ENCODE measurements around the gene RAB13. TPM values are rescaled to one million over a fixed set of nuclear protein-coding genes. Genes with fewer than 3 reads are reported as not detected.

The RAB13 gene
- total RNA-seq, 1 experiment from 2014 or later, result 18.5 TPM

DNA sequence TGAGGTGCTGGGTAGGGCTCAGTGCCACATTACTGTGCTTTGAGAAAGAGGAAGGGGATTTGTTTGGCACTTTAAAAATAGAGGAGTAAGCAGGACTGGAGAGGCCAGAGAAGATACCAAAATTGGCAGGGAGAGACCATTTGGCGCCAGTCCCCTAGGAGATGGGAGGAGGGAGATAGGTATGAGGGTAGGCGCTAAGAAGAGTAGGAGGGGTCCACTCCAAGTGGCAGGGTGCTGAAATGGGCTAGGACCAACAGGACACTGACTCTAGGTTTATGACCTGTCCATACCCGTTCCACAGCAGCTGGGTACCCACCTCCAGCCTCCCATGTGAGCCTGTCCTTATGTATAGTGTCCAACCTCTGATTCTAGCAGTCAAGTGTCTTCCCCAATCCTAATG is 26.7 kb downstream of the RAB13 start:
- no peak for DNase-seq (ENCODE audit: low spot score)
- in situ Hi-C loops (cut with HindIII; ENCODE audit: low sequenced_read_pairs), result no loop called here

- in situ Hi-C loops (cut with HindIII; ENCODE audit: low sequenced_read_pairs), result no loop called here
- DNase-seq (ENCODE audit: low spot score), result no peak
Observed at GRCh38 chr1:153958961-153959260, 27.2 kb downstream of the RAB13 start.

GRCh38 chr1:153958111-153958960 is 27.8 kb downstream of the RAB13 start, which contains the start of gene CRTC2:
CRTC2 (minus strand) TSS chr1:153958612; CDS start chr1:153958497, 115 bp downstream.
- DNase-seq (ENCODE audit: low spot score), result peak; percentile 99
- in situ Hi-C loops (cut with HindIII; ENCODE audit: low sequenced_read_pairs), result no loop called here

- DNase-seq (ENCODE audit: low spot score), result no peak
- in situ Hi-C loops (cut with HindIII; ENCODE audit: low sequenced_read_pairs), result no loop called here
Observed at GRCh38 chr1:153957744-153958110, 28.4 kb downstream of the RAB13 start.

DNA sequence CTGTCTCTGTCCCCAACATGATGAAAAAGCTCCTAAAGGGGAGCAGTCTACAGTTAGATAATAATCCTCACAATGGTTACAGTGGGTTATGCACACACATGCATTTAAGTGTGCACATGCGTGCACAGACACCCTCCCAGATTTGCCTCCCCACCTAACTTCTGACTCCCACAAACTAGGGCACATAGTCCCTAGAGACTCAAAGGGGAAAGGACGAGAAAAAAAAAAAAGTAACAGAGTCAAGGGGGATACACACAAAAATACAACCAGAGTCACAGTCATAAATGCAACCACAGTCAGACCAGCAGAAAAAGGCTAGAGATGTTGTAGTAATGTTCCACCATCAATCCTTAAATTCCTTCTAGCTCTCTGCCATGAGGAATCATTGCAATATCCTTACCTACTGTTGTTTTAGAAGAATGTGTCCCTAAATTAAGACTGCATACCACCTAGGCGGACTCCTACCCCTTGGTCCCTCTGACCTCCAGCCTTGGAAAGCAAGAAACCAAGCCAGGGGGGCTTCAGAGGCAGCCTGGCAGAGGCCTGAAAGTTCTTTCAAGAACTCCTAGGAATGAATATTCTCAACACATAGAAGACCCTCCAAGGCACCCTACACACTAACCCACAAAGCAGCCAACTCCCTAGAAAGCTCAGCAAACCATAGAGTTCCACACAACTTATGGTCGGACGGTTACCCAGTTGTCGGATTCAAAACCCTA is 29.0 kb downstream of the RAB13 start:
- DNase-seq (ENCODE audit: low spot score), result no peak
- in situ Hi-C loops (cut with HindIII; ENCODE audit: low sequenced_read_pairs), result no loop called here

GRCh38 chr1:153954826-153955225 is 31.3 kb downstream of the RAB13 start:
- DNase-seq (ENCODE audit: low spot score), result no peak
- in situ Hi-C loops (cut with HindIII; ENCODE audit: low sequenced_read_pairs), result no loop called here

- in situ Hi-C loops (cut with HindIII; ENCODE audit: low sequenced_read_pairs), result no loop called here
- DNase-seq (ENCODE audit: low spot score), result no peak
Observed at GRCh38 chr1:153953859-153954365, 32.2 kb downstream of the RAB13 start.

GRCh38 chr1:153951801-153952200 is 34.3 kb downstream of the RAB13 start:
- in situ Hi-C loops (cut with HindIII; ENCODE audit: low sequenced_read_pairs), result no loop called here
- no peak for DNase-seq (ENCODE audit: low spot score)

- no peak for DNase-seq (ENCODE audit: low spot score)
- in situ Hi-C loops (cut with HindIII; ENCODE audit: low sequenced_read_pairs), result no loop called here
Observed at GRCh38 chr1:153951183-153951582, 35.0 kb downstream of the RAB13 start.

DNA sequence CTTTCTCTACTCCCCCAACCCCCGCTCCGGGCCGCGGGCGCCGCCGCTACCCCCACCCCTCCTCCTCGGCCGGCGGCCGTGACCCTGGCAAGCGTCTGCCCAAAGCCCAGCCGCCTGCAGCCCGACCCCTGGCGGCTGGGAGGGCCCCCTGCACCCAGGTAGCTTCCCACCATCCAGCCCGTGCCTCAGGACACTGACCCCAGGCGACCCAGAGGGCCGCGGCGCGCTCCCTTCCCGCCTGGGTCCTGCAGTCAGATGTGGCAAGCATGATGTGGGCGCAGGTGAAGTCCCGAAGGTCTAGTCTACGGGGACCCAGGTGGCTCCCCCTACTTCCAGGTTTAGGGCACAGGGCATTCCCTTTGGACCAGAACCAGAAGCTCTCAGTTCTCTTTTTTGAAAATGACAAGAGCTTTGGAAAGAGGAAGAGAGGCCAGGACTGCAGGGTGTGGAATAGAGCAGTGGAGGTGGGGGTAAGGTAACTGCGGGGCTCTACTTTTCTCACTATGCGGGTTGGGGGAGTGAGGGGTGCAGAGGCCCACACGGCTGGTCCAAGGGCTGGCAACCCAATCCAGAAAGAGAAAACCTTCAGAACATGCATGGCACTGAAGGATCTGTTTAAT is 39.4 kb downstream of the RAB13 start, which contains the start of gene DENND4B:
DENND4B (minus strand) TSS at position 97 of the 620 bp plus-strand sequence. CDS start 2,344 bp downstream, outside the sequence.
- DNase-seq (ENCODE audit: low spot score), result peak; percentile 84
- in situ Hi-C loops (cut with HindIII; ENCODE audit: low sequenced_read_pairs), result loop anchor here (25.0 kb wide), 1 partner anchor 134 kb away; no protein-coding TSS in a partner anchor

DNA sequence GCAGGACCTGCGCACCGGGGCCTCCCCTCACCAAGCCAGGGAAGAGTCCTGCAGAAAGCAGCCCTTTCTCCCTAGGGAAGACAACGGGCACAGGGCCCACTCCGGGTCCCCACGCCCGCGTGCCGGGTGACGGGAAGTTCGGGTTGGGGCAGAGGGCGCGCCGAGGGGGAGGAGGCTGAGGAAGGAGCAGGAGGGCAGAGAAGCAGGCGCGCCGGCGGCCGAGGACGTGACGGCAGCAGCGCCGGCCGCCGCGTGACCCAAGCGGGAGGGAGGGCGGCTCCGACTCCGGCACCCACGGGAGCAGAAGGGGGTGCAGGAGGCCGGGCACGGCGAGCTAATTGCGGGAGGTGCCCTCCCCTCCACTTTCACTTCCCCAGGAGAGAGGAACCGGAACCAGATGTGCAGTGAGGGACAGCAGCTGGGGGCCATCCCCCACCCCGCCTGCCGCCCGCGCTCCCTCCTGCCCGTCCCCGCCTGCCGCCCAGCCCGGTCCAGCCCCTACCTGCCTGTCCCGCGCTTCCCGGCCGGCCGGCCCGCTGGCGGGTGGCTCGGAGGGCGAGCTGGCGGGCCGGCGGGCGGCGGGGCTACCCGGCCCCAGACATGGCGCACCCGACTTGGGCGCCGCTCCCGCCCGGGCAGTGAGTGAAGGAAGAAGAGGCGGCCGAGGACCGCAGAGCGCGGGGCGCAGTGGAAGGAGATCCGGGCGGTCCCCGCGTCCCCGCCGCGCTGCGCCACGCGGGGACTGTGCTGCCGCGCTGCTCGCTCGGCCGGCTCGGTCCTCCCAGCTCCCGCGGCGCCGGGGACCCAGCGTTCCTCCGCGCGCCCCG is 40.1 kb downstream of the RAB13 start:
- DNase-seq (ENCODE audit: low spot score), result peak; percentile 68
- in situ Hi-C loops (cut with HindIII; ENCODE audit: low sequenced_read_pairs), result loop anchor here (25.0 kb wide), 1 partner anchor 134 kb away; no protein-coding TSS in a partner anchor

- DNase-seq (ENCODE audit: low spot score), result no peak
- in situ Hi-C loops (cut with HindIII; ENCODE audit: low sequenced_read_pairs), result loop anchor here (25.0 kb wide), 1 partner anchor 133 kb away; no protein-coding TSS in a partner anchor
Observed at GRCh38 chr1:153945131-153945794, 40.9 kb downstream of the RAB13 start.

DNA sequence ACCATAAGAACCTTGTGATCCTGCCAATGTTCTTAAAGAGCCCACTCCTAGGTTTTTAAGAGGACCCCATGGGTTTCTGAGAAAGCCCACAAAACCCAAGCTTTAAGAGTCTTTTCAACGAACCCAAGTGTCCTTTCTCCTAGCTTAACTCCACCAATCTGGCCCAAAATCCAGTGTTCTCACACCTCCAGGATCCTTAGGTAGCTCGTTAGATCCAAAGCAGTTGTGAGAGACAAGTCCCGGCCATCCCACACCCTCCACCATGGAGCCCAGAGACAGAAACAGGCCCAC is 41.4 kb downstream of the RAB13 start:
- in situ Hi-C loops (cut with HindIII; ENCODE audit: low sequenced_read_pairs), result loop anchor here (25.0 kb wide), 1 partner anchor 132 kb away; no protein-coding TSS in a partner anchor

DNA sequence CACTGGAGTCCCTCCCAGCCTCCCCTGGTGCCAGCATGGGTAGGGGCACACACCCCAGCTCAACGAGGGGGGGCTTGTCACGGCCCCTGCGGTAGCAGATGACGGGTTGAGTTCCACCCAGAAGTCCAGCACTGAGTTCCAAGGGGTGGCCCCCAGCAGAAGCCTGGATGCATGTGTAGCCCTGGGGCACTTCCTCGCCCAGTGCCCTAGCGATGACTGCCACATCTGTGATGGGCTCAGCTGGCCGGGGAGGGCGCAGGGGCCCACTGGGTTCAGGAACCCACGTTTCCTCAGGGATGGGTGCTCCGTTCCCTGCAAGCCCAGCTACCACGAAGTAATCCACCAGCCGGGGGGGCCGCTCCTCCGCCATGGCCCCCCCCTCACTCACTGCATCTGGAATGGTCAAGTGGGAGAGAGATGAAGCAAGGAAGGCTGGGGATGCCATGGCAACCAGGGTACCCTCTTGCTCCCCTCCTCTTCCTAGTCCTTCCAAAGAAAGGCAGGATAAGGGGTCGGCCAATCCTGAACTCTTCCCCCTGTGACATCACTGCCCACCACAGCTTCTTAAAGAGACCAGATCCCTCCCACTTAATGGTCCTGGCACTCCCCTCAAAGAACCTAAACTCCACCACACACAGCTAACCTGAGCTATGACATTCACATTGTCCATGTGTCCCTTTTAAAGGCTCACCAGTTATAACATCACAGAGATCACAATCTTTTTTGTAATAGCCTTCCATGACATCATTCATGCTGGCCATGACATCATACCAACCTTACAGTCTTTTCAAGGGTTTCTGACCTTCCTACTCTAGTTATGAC is 41.9 kb downstream of the RAB13 start:
- no peak for DNase-seq (ENCODE audit: low spot score)
- in situ Hi-C loops (cut with HindIII; ENCODE audit: low sequenced_read_pairs), result loop anchor here (25.0 kb wide), 1 partner anchor 132 kb away; no protein-coding TSS in a partner anchor

More for the DNA sequence above, 41.4 kb downstream of the RAB13 start:
- no peak for DNase-seq (ENCODE audit: low spot score)

DNA sequence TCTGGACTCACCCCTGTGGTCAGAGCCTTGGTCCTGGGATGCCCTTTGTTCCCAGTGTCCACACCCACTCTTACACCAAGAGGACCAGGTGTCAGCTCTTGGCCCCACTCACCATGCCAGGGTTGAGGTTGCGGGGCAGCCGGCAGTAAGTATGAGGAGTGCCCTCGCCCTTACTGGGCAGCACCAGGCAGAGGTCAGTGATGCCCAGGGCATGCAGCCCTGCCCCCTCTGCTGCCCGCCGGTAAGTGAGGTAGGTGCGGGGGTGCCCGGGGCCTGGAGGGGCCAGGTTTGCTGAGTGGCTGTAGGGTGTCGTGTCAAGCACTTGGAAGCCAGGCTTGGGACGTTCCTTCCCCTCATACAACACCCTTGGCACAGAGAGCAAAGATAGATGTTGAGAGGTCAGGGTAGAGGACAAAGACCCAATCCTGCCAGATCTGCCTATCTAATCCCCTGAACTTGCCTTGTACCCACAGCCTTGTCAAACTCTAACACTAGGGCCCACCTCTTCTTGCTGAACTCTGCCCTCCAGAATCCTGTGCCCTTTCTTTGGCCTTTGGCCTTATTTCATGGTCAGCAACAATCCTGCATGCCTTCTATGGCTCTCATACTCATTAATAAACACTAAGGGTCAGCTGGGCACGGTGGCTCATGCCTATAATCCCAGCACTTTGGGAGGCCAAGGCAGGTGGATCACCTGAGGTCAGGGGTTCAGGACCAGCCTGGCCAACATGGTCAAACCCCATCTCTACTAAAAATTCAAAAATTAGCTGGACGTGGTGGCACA is 43.2 kb downstream of the RAB13 start:
- in situ Hi-C loops (cut with HindIII; ENCODE audit: low sequenced_read_pairs), result loop anchor here (25.0 kb wide), 1 partner anchor 131 kb away; no protein-coding TSS in a partner anchor
- DNase-seq (ENCODE audit: low spot score), result no peak

DNA sequence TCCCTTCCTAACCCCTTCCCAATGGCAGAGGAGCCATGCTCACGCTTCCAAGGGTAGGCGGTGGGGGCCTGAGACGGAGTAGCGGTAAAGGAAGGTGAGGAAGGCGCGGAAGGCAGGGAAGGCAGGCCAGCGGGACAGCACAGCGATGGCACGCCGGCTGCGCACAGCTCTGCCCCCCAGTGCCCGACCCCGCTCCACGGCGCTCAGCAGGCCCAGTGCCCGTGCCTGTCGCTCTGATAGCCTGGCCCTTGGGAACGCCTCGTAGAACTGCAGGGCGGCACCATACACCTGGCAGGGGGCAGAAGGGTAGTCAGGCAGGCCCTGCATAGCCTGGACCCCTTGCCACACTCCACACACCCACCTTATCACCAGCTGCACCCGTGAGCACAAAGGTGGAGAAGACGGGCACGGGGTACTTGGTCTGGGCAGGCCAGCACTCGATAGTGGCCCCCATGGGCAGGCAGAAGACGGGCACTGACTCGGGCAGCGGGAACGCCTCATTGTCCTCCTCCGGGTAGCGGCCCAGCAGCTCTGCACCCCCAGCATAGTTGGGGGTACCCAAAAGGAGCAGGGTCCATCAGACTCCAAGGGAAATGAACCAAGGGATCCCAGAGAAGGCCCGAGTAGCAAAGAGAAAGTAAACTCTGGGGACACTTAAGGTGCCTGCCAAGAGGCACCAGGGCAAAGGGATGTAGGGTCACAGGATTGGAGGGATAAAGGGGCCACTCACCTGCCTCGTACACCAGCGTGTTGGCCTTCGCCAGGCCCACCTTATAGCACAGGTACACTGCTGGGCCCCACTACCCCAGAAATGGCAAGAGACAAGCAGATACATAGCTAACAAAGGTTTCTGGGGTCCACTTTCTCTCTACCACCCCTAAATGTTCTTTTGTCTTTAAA is 44.1 kb downstream of the RAB13 start:
- DNase-seq (ENCODE audit: low spot score), result no peak
- in situ Hi-C loops (cut with HindIII; ENCODE audit: low sequenced_read_pairs), result loop anchor here (25.0 kb wide), 1 partner anchor 130 kb away; no protein-coding TSS in a partner anchor
